GM18526 (cell line): ENCODE measurements around the gene FMN1.

Experiments used
- POLR2A ChIP-seq: IDR thresholded peaks from 3 replicates; pipeline ENCODE4 v1.6.1; 2011; ENCODE audit not compliant: insufficient read length; ENCODE audit errors: extremely low read depth

The FMN1 gene

GRCh38 chr15:32802286-32802936, 392.1 kb downstream of the FMN1 start:
- TF ChIP-seq POLR2A = no peak

GRCh38 chr15:32799936-32800535, 394.5 kb downstream of the FMN1 start:
- TF ChIP-seq POLR2A = no peak

GRCh38 chr15:32796856-32797255, 397.7 kb downstream of the FMN1 start:
- TF ChIP-seq POLR2A = no peak

- no peak for TF ChIP-seq POLR2A
Measured at GRCh38 chr15:32794973-32795372, 399.5 kb downstream of the FMN1 start.

- TF ChIP-seq POLR2A = no peak
Measured at GRCh38 chr15:32792436-32792835, 402.1 kb downstream of the FMN1 start.

GRCh38 chr15:32790352-32790999, 404.0 kb downstream of the FMN1 start:
- TF ChIP-seq POLR2A = no peak

GRCh38 chr15:32787949-32788348, 406.6 kb downstream of the FMN1 start:
- no peak for TF ChIP-seq POLR2A

- no peak for TF ChIP-seq POLR2A
Measured at GRCh38 chr15:32786906-32787305, 407.6 kb downstream of the FMN1 start.

GRCh38 chr15:32784581-32784980, 409.9 kb downstream of the FMN1 start:
- no peak for TF ChIP-seq POLR2A

GRCh38 chr15:32781781-32782180, 412.7 kb downstream of the FMN1 start:
- no peak for TF ChIP-seq POLR2A

- no peak for TF ChIP-seq POLR2A
Measured at GRCh38 chr15:32778391-32779176, 415.9 kb downstream of the FMN1 start.

- no peak for TF ChIP-seq POLR2A
Measured at GRCh38 chr15:32775103-32775502, 419.4 kb downstream of the FMN1 start.

GRCh38 chr15:32774022-32774421, 420.5 kb downstream of the FMN1 start:
- no peak for TF ChIP-seq POLR2A

- TF ChIP-seq POLR2A = no peak
Measured at GRCh38 chr15:32767236-32767635, 427.3 kb downstream of the FMN1 start.

- TF ChIP-seq POLR2A = no peak
Measured at GRCh38 chr15:32766101-32766500, 428.4 kb downstream of the FMN1 start.

GRCh38 chr15:32765236-32765635, 429.3 kb downstream of the FMN1 start:
- TF ChIP-seq POLR2A = no peak

- no peak for TF ChIP-seq POLR2A
Measured at GRCh38 chr15:32763295-32763694, 431.2 kb downstream of the FMN1 start.
